ENCODE results near the gene INPP5E. TPM values are rescaled to one million over a fixed set of nuclear protein-coding genes. Genes with fewer than 3 reads are reported as not detected.

The INPP5E gene
- total and polyA plus RNA-seq, 4 experiments from 2014 or later: 2.0 to 31.2 (median 17.1) TPM

DNA sequence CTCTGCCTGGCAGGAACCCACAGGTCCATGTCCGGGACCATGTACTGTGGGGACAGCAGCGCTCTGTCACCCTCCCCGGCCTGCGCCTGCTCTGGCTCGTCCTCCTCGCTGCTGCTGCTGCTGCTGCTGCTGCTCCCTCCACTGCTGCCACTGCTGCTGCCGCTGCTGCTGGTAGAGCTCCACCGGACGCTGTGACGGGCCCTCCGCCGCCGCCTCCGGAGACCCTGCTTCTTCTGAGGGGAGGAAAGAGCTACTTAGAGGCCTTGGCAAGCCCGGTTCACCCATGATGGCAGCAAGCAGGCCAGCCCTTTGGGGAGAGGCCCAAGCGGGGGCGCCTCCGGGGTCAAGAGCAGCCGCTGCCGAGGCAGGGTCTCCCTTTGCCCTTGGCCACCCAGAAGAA lies 56.2 kb downstream of the INPP5E start:
- Histone ChIP-seq H3K9me3 (ENCODE audit: control insufficient read depth in 1 of 2, low read length in 2 of 2) (no peaks in the 10 kb centered on the region), H3K36me3 (ENCODE audit: insufficient read depth, low read length) (peaks cover 12% of the 10 kb centered on the region)
- H3K4me3 Mint-ChIP-seq: no peak overlapping the region

DNA sequence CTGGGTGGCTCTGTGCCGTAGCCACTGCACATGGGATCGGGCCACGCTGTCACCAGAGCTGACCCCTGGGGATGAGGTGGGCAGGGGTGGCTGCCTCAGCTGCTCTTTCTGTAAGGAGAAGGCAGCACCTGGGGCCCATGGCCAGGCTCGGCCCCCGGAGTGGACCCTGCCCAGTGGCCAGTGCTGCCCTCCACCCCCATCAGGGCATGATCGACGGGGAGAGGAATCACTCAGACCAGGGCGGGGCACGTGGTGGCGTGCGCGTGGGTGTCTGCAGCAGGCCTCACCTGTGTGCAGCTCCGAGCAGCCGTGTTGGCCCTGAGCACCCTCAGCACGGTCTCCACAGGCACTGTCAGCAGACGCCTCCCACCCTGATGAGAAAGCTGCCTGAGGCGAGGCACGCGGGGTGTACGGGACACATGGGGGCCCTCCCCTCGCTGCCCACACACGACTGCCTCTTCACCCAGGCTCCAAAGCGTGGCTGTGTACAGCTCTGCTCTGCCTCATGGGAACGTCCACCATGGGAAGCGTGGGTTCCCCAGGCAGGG lies 57.6 kb downstream of the INPP5E start:
- Mint-ChIP-seq H3K36me3 (peaks cover 6 to 37% of the 10 kb centered on the region in 2 donors), H3K4me3 (no peak overlapping the region), H3K27ac (no peak overlapping the region), H3K27me3 (no peaks in the 10 kb centered on the region), H3K4me1 (peaks cover 0 to 27% (median 12%) of the 10 kb centered on the region in 4 donors), H3K9me3 (no peaks in the 10 kb centered on the region)
- H3K27ac ChIP-seq (ENCODE audit: low read depth, low read length): no peak overlapping the region
- peaks cover 22% of the 10 kb centered on the region for H3K4me1 ChIP-seq (ENCODE audit: insufficient read depth, low read length)
- no peak overlapping the region for H3K4me3 ChIP-seq (ENCODE audit: low read length in 2 of 2)
- H3K27me3 ChIP-seq (ENCODE audit: insufficient read depth, low read length): no peaks in the 10 kb centered on the region
- intact Hi-C loops (cut with micrococcal nuclease): no loop called here
- no peak for DNase-seq
- ChIA-PET POLR2A (ENCODE audit: partially characterized antibody) (no interaction called here), CTCF (ENCODE audit: partially characterized antibody) (no interaction called here)
- H3K36me3 ChIP-seq (ENCODE audit: insufficient read depth, low read length): peaks cover 8% of the 10 kb centered on the region
- no peaks in the 10 kb centered on the region for H3K9me3 ChIP-seq (ENCODE audit: control insufficient read depth in 1 of 2, low read length in 2 of 2)

More for the DNA sequence above, 56.2 kb downstream of the INPP5E start:
- no peak overlapping the region for H3K27ac ChIP-seq (ENCODE audit: low read depth, low read length)
- POLR2A ChIA-PET (ENCODE audit: partially characterized antibody): no interaction called here
- Mint-ChIP-seq H3K27me3 (no peaks in the 10 kb centered on the region), H3K4me1 (peaks cover 0 to 27% (median 12%) of the 10 kb centered on the region in 4 donors), H3K36me3 (peaks cover 14 to 43% of the 10 kb centered on the region in 2 donors), H3K27ac (no peak overlapping the region), H3K9me3 (no peaks in the 10 kb centered on the region)
- peaks cover 22% of the 10 kb centered on the region for H3K4me1 ChIP-seq (ENCODE audit: insufficient read depth, low read length)
- H3K4me3 ChIP-seq (ENCODE audit: low read length in 2 of 2): no peak overlapping the region
- intact Hi-C loops (cut with micrococcal nuclease): no loop called here
- H3K27me3 ChIP-seq (ENCODE audit: insufficient read depth, low read length): no peaks in the 10 kb centered on the region
- no peak for DNase-seq
- CTCF ChIA-PET (ENCODE audit: partially characterized antibody): no interaction called here

DNA sequence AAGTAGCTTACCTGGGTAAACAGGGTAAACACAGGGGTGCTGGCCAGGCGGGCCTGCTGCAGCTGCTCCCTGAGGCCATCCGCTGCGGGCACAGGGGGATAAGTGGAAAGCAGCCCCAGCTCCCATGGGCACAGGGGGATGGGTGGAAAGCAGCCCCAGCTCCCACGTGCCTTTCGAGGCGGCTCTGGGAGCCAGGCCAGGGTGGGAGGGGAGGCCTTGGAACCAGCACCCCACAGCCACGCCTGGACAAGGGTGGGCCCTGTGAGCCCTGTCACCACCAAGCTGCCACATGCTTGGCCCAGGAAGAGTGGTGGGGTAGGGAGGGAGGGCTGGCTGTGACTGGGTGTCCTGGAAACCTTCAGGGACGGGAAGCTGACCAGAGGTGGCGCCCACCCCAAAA lies 58.3 kb downstream of the INPP5E start:
- H3K4me1 Mint-ChIP-seq: peaks cover 0 to 26% (median 12%) of the 10 kb centered on the region in 4 donors
- CTCF ChIA-PET (ENCODE audit: partially characterized antibody): no interaction called here

DNA sequence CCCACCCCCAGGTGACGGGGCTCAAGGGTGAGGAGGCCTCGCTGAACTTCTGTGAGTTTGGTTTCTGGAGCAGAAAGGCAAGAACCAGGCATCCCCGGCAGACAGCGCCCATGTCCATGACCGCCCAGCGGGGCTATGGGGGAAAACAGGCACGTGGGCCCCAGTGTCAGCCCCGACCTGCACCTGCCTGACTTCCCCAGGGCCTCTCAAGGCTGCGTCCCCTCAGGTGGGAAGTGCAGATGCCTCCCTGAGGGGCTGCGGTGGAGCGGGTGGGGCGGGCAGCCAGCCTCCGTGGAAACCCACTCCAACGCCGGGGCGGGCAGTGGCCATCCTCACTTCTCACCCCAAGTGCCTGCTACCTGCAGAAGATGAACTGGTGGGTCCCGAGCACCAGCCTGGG lies 59.3 kb downstream of the INPP5E start:
- H3K36me3 Mint-ChIP-seq: peaks cover 6 to 24% of the 10 kb centered on the region in 2 donors
- H3K27me3 Mint-ChIP-seq: no peaks in the 10 kb centered on the region
- peaks cover 8% of the 10 kb centered on the region for H3K36me3 ChIP-seq (ENCODE audit: insufficient read depth, low read length)
- H3K27ac Mint-ChIP-seq: no peak overlapping the region
- peaks cover 14% of the 10 kb centered on the region for H3K4me1 ChIP-seq (ENCODE audit: insufficient read depth, low read length)
- no peak for DNase-seq
- H3K9me3 Mint-ChIP-seq: no peaks in the 10 kb centered on the region
- CTCF ChIA-PET (ENCODE audit: partially characterized antibody): no interaction called here
- POLR2A ChIA-PET (ENCODE audit: partially characterized antibody): no interaction called here
- intact Hi-C loops (cut with micrococcal nuclease): no loop called here
- no peak overlapping the region for H3K4me3 ChIP-seq (ENCODE audit: low read length in 2 of 2)
- H3K9me3 ChIP-seq (ENCODE audit: control insufficient read depth in 1 of 2, low read length in 2 of 2): no peaks in the 10 kb centered on the region
- no peak overlapping the region for H3K27ac ChIP-seq (ENCODE audit: low read depth, low read length)
- H3K27me3 ChIP-seq (ENCODE audit: insufficient read depth, low read length): no peaks in the 10 kb centered on the region
- H3K4me3 Mint-ChIP-seq: no peak overlapping the region
- peaks cover 0 to 16% (median 8%) of the 10 kb centered on the region in 4 donors for H3K4me1 Mint-ChIP-seq

More for the DNA sequence above, 58.3 kb downstream of the INPP5E start:
- POLR2A ChIA-PET (ENCODE audit: partially characterized antibody): no interaction called here
- no peak overlapping the region for H3K4me3 Mint-ChIP-seq
- H3K27ac ChIP-seq (ENCODE audit: low read depth, low read length): no peak overlapping the region
- no peaks in the 10 kb centered on the region for H3K27me3 Mint-ChIP-seq
- peaks cover 6 to 32% of the 10 kb centered on the region in 2 donors for H3K36me3 Mint-ChIP-seq
- no peak for DNase-seq
- no peak overlapping the region for H3K4me3 ChIP-seq (ENCODE audit: low read length in 2 of 2)
- peaks cover 22% of the 10 kb centered on the region for H3K4me1 ChIP-seq (ENCODE audit: insufficient read depth, low read length)
- intact Hi-C loops (cut with micrococcal nuclease): no loop called here
- H3K27me3 ChIP-seq (ENCODE audit: insufficient read depth, low read length): no peaks in the 10 kb centered on the region
- peaks cover 8% of the 10 kb centered on the region for H3K36me3 ChIP-seq (ENCODE audit: insufficient read depth, low read length)
- no peaks in the 10 kb centered on the region for H3K9me3 ChIP-seq (ENCODE audit: control insufficient read depth in 1 of 2, low read length in 2 of 2)
- H3K9me3 Mint-ChIP-seq: no peaks in the 10 kb centered on the region
- no peak overlapping the region for H3K27ac Mint-ChIP-seq

DNA sequence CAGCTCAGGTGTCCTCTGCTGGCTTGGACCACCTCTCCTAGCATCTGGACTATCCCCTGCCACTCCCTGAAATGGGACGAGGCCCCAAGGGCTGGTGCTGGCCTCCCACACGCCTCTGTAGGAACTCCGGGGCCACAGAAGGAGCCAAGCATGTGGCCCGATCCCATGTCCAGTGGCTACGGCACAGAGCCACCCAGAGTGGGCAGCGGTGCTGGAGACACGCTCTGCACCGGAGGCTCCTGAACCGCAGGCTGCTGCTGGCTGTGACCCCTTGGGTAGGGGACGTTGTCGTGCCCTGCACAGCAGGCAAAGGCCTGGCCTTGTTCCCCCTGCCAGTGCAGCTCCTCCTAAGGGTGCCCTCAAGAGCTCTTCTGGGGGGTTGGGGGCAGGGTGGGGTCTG lies 59.8 kb downstream of the INPP5E start:
- H3K9me3 Mint-ChIP-seq: no peaks in the 10 kb centered on the region
- POLR2A ChIA-PET (ENCODE audit: partially characterized antibody): no interaction called here
- H3K27ac Mint-ChIP-seq: no peak overlapping the region
- H3K27me3 ChIP-seq (ENCODE audit: insufficient read depth, low read length): no peaks in the 10 kb centered on the region
- no peak overlapping the region for H3K27ac ChIP-seq (ENCODE audit: low read depth, low read length)
- no peak overlapping the region for H3K4me3 Mint-ChIP-seq
- CTCF ChIA-PET (ENCODE audit: partially characterized antibody): no interaction called here
- peaks cover 0 to 12% (median 4%) of the 10 kb centered on the region in 4 donors for H3K4me1 Mint-ChIP-seq
- peaks cover 8% of the 10 kb centered on the region for H3K36me3 ChIP-seq (ENCODE audit: insufficient read depth, low read length)
- H3K36me3 Mint-ChIP-seq: peaks cover 4 to 21% of the 10 kb centered on the region in 2 donors
- H3K4me3 ChIP-seq (ENCODE audit: low read length in 2 of 2): no peak overlapping the region
- DNase-seq: no peak
- intact Hi-C loops (cut with micrococcal nuclease): no loop called here
- peaks cover 9% of the 10 kb centered on the region for H3K4me1 ChIP-seq (ENCODE audit: insufficient read depth, low read length)
- H3K27me3 Mint-ChIP-seq: no peaks in the 10 kb centered on the region
- no peaks in the 10 kb centered on the region for H3K9me3 ChIP-seq (ENCODE audit: control insufficient read depth in 1 of 2, low read length in 2 of 2)

DNA sequence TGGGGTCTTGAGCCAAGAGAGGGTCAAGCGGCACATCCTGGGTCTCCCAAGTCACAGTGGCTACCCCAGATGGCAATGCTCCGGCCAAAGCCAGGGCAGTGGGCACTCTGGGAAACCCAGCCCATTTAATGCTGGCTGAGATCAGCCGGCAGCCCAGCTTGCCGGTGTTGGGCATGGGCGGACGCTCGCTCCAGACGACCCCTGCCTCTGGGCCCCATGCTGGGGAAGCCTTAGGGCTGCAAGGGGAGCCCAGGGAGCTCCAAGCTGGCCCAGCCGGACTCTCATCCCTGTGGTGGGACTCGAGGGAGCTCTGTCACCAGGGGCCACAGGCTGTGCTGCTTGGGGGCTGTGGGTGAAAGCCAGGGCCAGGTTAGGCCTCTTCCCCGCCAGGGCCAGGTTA lies 60.2 kb downstream of the INPP5E start:
- Mint-ChIP-seq H3K4me1 (peaks cover 0 to 7% (median 0%) of the 10 kb centered on the region in 4 donors), H3K9me3 (no peaks in the 10 kb centered on the region), H3K4me3 (no peak overlapping the region), H3K36me3 (peaks cover 0 to 16% of the 10 kb centered on the region in 2 donors), H3K27me3 (no peaks in the 10 kb centered on the region), H3K27ac (no peak overlapping the region)
- ChIA-PET POLR2A (ENCODE audit: partially characterized antibody) (no interaction called here), CTCF (ENCODE audit: partially characterized antibody) (no interaction called here)
- Histone ChIP-seq H3K27me3 (ENCODE audit: insufficient read depth, low read length) (no peaks in the 10 kb centered on the region), H3K36me3 (ENCODE audit: insufficient read depth, low read length) (peaks cover 8% of the 10 kb centered on the region), H3K4me1 (ENCODE audit: insufficient read depth, low read length) (peaks cover 4% of the 10 kb centered on the region), H3K4me3 (ENCODE audit: low read length in 2 of 2) (no peak overlapping the region), H3K9me3 (ENCODE audit: control insufficient read depth in 1 of 2, low read length in 2 of 2) (no peaks in the 10 kb centered on the region), H3K27ac (ENCODE audit: low read depth, low read length) (no peak overlapping the region)
- intact Hi-C loops (cut with micrococcal nuclease): no loop called here
- no peak for DNase-seq

DNA sequence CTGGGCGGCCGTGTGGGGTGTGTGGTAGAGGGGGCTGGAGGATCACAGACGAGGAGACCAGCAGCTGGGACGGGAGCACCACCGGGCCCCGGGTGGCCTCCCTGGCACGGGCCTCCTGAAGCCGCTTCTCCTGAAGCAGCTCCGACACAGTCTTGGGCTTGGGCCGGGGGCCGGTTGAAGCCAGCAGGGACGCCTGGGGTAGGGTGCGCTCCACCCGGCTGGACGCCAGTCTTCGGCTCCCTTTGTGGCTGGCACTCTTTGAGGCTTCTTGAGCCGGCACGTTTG lies 60.7 kb downstream of the INPP5E start:
- ChIA-PET CTCF (ENCODE audit: partially characterized antibody) (no interaction called here), POLR2A (ENCODE audit: partially characterized antibody) (no interaction called here)
- peaks cover 8% of the 10 kb centered on the region for H3K36me3 ChIP-seq (ENCODE audit: insufficient read depth, low read length)
- no peak for DNase-seq
- Mint-ChIP-seq H3K4me3 (no peak overlapping the region), H3K27me3 (no peaks in the 10 kb centered on the region), H3K36me3 (peaks cover 0 to 11% of the 10 kb centered on the region in 2 donors), H3K27ac (no peak overlapping the region), H3K9me3 (no peaks in the 10 kb centered on the region), H3K4me1 (peaks cover 0 to 2% (median 0%) of the 10 kb centered on the region in 4 donors)
- H3K9me3 ChIP-seq (ENCODE audit: control insufficient read depth in 1 of 2, low read length in 2 of 2): no peaks in the 10 kb centered on the region
- intact Hi-C loops (cut with micrococcal nuclease): no loop called here
- H3K27ac ChIP-seq (ENCODE audit: low read depth, low read length): no peak overlapping the region
- no peaks in the 10 kb centered on the region for H3K4me1 ChIP-seq (ENCODE audit: insufficient read depth, low read length)
- H3K27me3 ChIP-seq (ENCODE audit: insufficient read depth, low read length): no peaks in the 10 kb centered on the region
- no peak overlapping the region for H3K4me3 ChIP-seq (ENCODE audit: low read length in 2 of 2)

Measured in CD4-positive, alpha-beta memory T cell (primary cell).